K562 (cell line): ENCODE measurements around the gene SLC4A1. TPM values are rescaled to one million over a fixed set of nuclear protein-coding genes. Genes with fewer than 3 reads are reported as not detected.

Source experiments
- ATAC-seq: fragments of 200-7000 bp; cut with Tn5 transposase; 3 replicates; pipeline ENCODE4 v1.9.1; 2020; ENCODE audit warnings: moderate library complexity
- BruUV-seq: library from RNA; stranded (reverse); fragments of 400-500 nt; replicated peaks from 2 replicates; lab custom pipeline; 2021; lab: Mats Ljungman, UMichigan
- CTCF ChIA-PET: fragments of 300-600 bp; formaldehyde crosslinking; extraction: SDS; loops from one replicate; lab custom pipeline; 2021; ENCODE audit warnings: low intra/inter-chr PET ratio; lab: Yijun Ruan, JAX
- POLR2A ChIA-PET: fragments of 300-600, 350-650 bp; sonication (Branson Sonifier 250); formaldehyde crosslinking; extraction: SDS; loops from one replicate; lab custom pipeline; 2021; ENCODE audit warnings: antibody characterized with exemption, inconsistent platforms; lab: Yijun Ruan, JAX
- DNase-seq, 4 experiments: peaks; one replicate each; pipeline versions ENCODE4 v3.0.0 to v3.0.0-alpha.2; 2011 to 2018; ENCODE audit warnings: low spot score in 3 of 4, mixed read lengths in 3 of 4; ENCODE audit errors: extremely low read depth in 1 of 4
- FAIRE-seq: peaks from 2 replicates; lab custom pipeline; 2011; peaks lifted over from hg19 to GRCh38; lab: Jason Lieb, UNC
- H2AFZ ChIP-seq: 2 replicates; pipeline ENCODE4 v1.6.0; 2011; ENCODE audit warnings: low read depth, low read length, control low read depth, inconsistent platforms
- H3K27ac ChIP-seq: fragments of 200-600 bp; 3 replicates; pipeline ENCODE4 v1.8.0; 2011; ENCODE audit warnings: low read depth, mild to moderate bottlenecking, control low read depth, inconsistent platforms, low read length, moderate library complexity, mixed read lengths; ENCODE audit errors: extremely low read depth
- H3K27me3 ChIP-seq, 2 experiments: fragments of 300-600 bp in 1 of 2; 2 replicates in 1 of 2; 3 replicates in 1 of 2; pipeline versions ENCODE4 v1.6.0 to v1.8.0; 2011; ENCODE audit warnings: inconsistent platforms in 2 of 2, low read length in 2 of 2, mild to moderate bottlenecking in 1 of 2, mixed read lengths in 1 of 2, moderate library complexity in 1 of 2; ENCODE audit not compliant: control insufficient read depth in 2 of 2, insufficient read depth in 2 of 2
- H3K36me3 ChIP-seq: fragments of 300-600 bp; 3 replicates; pipeline ENCODE4 v1.8.0; 2011; ENCODE audit warnings: mild to moderate bottlenecking, low read length, inconsistent platforms; ENCODE audit not compliant: control insufficient read depth, insufficient read depth
- H3K4me1 ChIP-seq, 2 experiments: fragments of 200-600 bp in 1 of 2; replicated peaks in 1 of 2; 2 replicates in 1 of 2; 3 replicates in 1 of 2; pipeline versions ENCODE4 v1.5.1 to v1.8.0; 2011; ENCODE audit warnings: inconsistent platforms in 2 of 2, low read length in 2 of 2, mild to moderate bottlenecking in 1 of 2, mixed read lengths in 1 of 2, moderate library complexity in 1 of 2; ENCODE audit not compliant: control insufficient read depth in 2 of 2, insufficient read depth in 2 of 2
- H3K4me2 ChIP-seq: 2 replicates; pipeline ENCODE4 v1.6.1; 2011; ENCODE audit warnings: low read length, control low read depth, inconsistent platforms, mixed read lengths; ENCODE audit not compliant: insufficient read depth
- H3K4me3 ChIP-seq: fragments of 200-600 bp; sonication (generic), shearing (Covaris generic); 2 replicates; pipeline ENCODE4 v1.5.1; 2016; ENCODE audit warnings: control low read depth, inconsistent platforms
- H3K79me2 ChIP-seq: fragments of 200-600 bp; 3 replicates; pipeline ENCODE4 v1.8.0; 2011; ENCODE audit warnings: low read length, inconsistent platforms; ENCODE audit not compliant: control insufficient read depth, insufficient read depth
- H3K9ac ChIP-seq, 2 experiments: 2 replicates each; pipeline versions ENCODE4 v1.6.0 to v1.6.1; 2011; ENCODE audit warnings: low read depth in 2 of 2, low read length in 2 of 2, control low read depth in 1 of 2, inconsistent platforms in 1 of 2, mild to moderate bottlenecking in 1 of 2, mixed read lengths in 1 of 2; ENCODE audit not compliant: insufficient read depth in 1 of 2
- H3K9me1 ChIP-seq: one replicate; pipeline ENCODE4 v1.6.0; 2011; ENCODE audit warnings: inconsistent platforms, mild to moderate bottlenecking, low read length, moderate library complexity; ENCODE audit not compliant: control insufficient read depth, insufficient read depth
- H3K9me3 ChIP-seq: replicated peaks from 2 replicates; pipeline ENCODE4 v1.5.1; 2011; ENCODE audit warnings: low read depth, low read length, inconsistent platforms; ENCODE audit not compliant: control insufficient read depth, insufficient read depth
- H4K20me1 ChIP-seq: replicated peaks from 2 replicates; pipeline ENCODE4 v1.6.1; 2011; ENCODE audit warnings: low read length, inconsistent platforms, mixed read lengths; ENCODE audit not compliant: control insufficient read depth, insufficient read depth
- ARHGAP35 ChIP-seq: fragments of 450-650 bp; IDR thresholded peaks from 2 replicates; pipeline ENCODE4 v1.6.1; 2018; ENCODE audit not compliant: partially characterized antibody
- HMG20A ChIP-seq: fragments of 450-650 bp; formaldehyde crosslinking; conservative IDR thresholded peaks from 2 replicates; pipeline ENCODE4 v1.4.0; 2020; ENCODE audit warnings: mild to moderate bottlenecking, mixed read lengths
- KAT7 ChIP-seq: sonication (generic); formaldehyde crosslinking; IDR thresholded peaks from 2 replicates; pipeline ENCODE4 v1.8.0; 2022; ENCODE audit warnings: missing genetic modification reagents, mild to moderate bottlenecking, borderline replicate concordance
- KDM1A ChIP-seq, 2 experiments: fragments of 450-650 bp; IDR thresholded peaks; 2 replicates each; pipeline ENCODE4 v1.6.1; 2016; ENCODE audit warnings: mild to moderate bottlenecking in 2 of 2
- MAZ ChIP-seq, 2 experiments: fragments of 450-650 bp in 1 of 2; sonication (generic) in 1 of 2; formaldehyde crosslinking; IDR thresholded peaks in 1 of 2; conservative IDR thresholded peaks in 1 of 2; 2 replicates each; pipeline versions ENCODE4 v1.4.0 to v1.5.0; 2020; ENCODE audit warnings: mild to moderate bottlenecking in 1 of 2, missing genetic modification reagents in 1 of 2
- MNT ChIP-seq, 2 experiments: fragments of 450-650 bp; conservative IDR thresholded peaks; 2 replicates each; pipeline ENCODE4 v1.6.1; 2017; ENCODE audit warnings: mild to moderate bottlenecking in 2 of 2, moderate library complexity in 2 of 2
- MTA2 ChIP-seq: fragments of 450-650 bp; IDR thresholded peaks from 2 replicates; pipeline ENCODE4 v1.6.1; 2016; ENCODE audit warnings: low read depth
- PRMT5 ChIP-seq: sonication (generic); formaldehyde crosslinking; IDR thresholded peaks from 2 replicates; pipeline ENCODE4 v1.5.0; 2020; ENCODE audit warnings: missing genetic modification reagents
- SMARCE1 ChIP-seq: fragments of 450-650 bp; IDR thresholded peaks from 2 replicates; pipeline ENCODE4 v1.7.1; 2016; ENCODE audit warnings: mild to moderate bottlenecking
- ZNF324 ChIP-seq: fragments of 250-450 bp; sonication (Bioruptor Pico); IDR thresholded peaks from 2 replicates; pipeline ENCODE4 v1.4.0; 2020; ENCODE audit warnings: mild to moderate bottlenecking
- ZNF780A ChIP-seq: fragments of 250-450 bp; sonication (Bioruptor Pico); IDR thresholded peaks from 2 replicates; pipeline ENCODE4 v1.5.0; 2021; ENCODE audit warnings: mild to moderate bottlenecking
- ZNF79 ChIP-seq: fragments of 250-450 bp; sonication (Bioruptor Pico); IDR thresholded peaks from 2 replicates; pipeline ENCODE4 v1.4.0; 2020; ENCODE audit warnings: low read depth, mild to moderate bottlenecking, moderate library complexity
- WGBS: fragments of 100-300 bp; shearing (Covaris generic); methylation state at CpG from one replicate; pipeline ENCODE4 v1.1.6; 2016; ENCODE audit warnings: low coverage, mixed read lengths; ENCODE audit not compliant: insufficient coverage; ENCODE audit errors: missing lambda C conversion rate; 5-methylcytosine and 5-hydroxymethylcytosine counted together
- in situ Hi-C: fragments of 300-500 bp; cut with MboI; formaldehyde crosslinking; loops from 4 replicates; pipeline ENCODE4 v1.15.0; 2018; ENCODE audit warnings: inconsistent platforms, mixed read lengths
- intact Hi-C: fragments of 100-400 bp; cut with micrococcal nuclease; formaldehyde crosslinking; loops from 2 replicates; pipeline ENCODE4 v1.14.2; 2022
- polyA plus RNA-seq, 8 experiments: library from polyadenylated mRNA; depleted of rRNA in 4 of 8; stranded (reverse) in 5 of 8; unstranded in 3 of 8; fragments of >200 nt; fragmentation: Nextera tagmentation in 2 of 8; fragmentation: Illumina TruSeq in 1 of 8; extraction: Ambion mirVana in 2 of 8; extraction: Trizol in 1 of 8; gene quantifications; 2 replicates each; pipeline versions ENCODE4 v1.2.1 to v1.2.3, GENCODE V29; 2011 to 2014; ENCODE audit warnings: inconsistent platforms in 1 of 8, missing spikeins in 1 of 8
- total RNA-seq, 7 experiments: library from RNA; depleted of rRNA in 6 of 7; stranded (reverse); fragments of >200 nt in 6 of 7; fragmentation: Illumina TruSeq in 2 of 7; extraction: Trizol in 2 of 7; gene quantifications; 2 replicates each; pipeline versions ENCODE4 v1.2.1 to v1.2.3, GENCODE V29; 2011 to 2021; ENCODE audit warnings: low replicate concordance in 1 of 7

The SLC4A1 gene
- total and polyA plus RNA-seq, 9 of the 15 experiments (the other 6 are each of a cell fraction or from before 2014, with no cell fraction given): 0.14 to 1.00 (median 0.53) TPM

- FAIRE-seq (no peak), ATAC-seq (no peak), DNase-seq (peak in 1 of 4 experiments; percentile 6)
- Histone ChIP-seq H3K27ac (no peak overlapping the region), H4K20me1 (peaks cover 8% of the 10 kb centered on the region; the same call in 1 of the 2 replicates), H2AFZ (no peak overlapping the region), H3K4me3 (no peak overlapping the region), H3K4me2 (no peak overlapping the region), H3K9me1 (peaks cover 6% of the 10 kb centered on the region), H3K9me3 (no peaks in the 10 kb centered on the region), H3K36me3 (peaks cover 5% of the 10 kb centered on the region; the same call in 1 of the 3 replicates), H3K79me2 (no peaks in the 10 kb centered on the region), H3K4me1 (peaks cover 5 to 46% of the 10 kb centered on the region in 2 experiments; a peak in 3 of 5 replicates), H3K9ac (no peak overlapping the region), H3K27me3 (peaks cover 3 to 38% of the 10 kb centered on the region in 2 experiments; a peak in 4 of 5 replicates)
- 17% methylated on average over 7 of the region's 7 CpGs for WGBS
- ChIA-PET CTCF (no interaction called here), POLR2A (interaction anchor here (0.5 to 0.6 kb wide), 2 partner anchors 19 to 34 kb away, joined by 3 read pairs; no protein-coding TSS in a partner anchor)
- TF ChIP-seq SMARCE1 (no peak), ZNF780A (CRISPR knock-in tag) (no peak), MTA2 (no peak), PRMT5 (CRISPR knock-in tag) (no peak), KDM1A (IDR thresholded peaks at IDR 0.05) (no peak), ARHGAP35 (no peak), MNT (conservative IDR thresholded peaks at IDR 0.05) (no peak), ZNF324 (CRISPR knock-in tag) (no peak), KAT7 (CRISPR knock-in tag) (no peak), HMG20A (CRISPR knock-in tag) (no peak), ZNF79 (CRISPR knock-in tag) (no peak), MAZ (CRISPR knock-in tag; conservative IDR thresholded peaks at IDR 0.05 in 1 of 2, IDR thresholded peaks at IDR 0.05 in 1 of 2) (no peak)
- in situ Hi-C loops: no loop called here
- intact Hi-C loops: no loop called here
- BruUV-seq: no TSS peak
These were observed 46.1 kb upstream of the SLC4A1 start for GRCh38 chr17:44314031-44314430.
